ENCODE results near the gene PAQR5. TPM values are rescaled to one million over a fixed set of nuclear protein-coding genes. Genes with fewer than 3 reads are reported as not detected.

PAQR5 gene
- total RNA-seq, 3 donors from 2014 or later = 0.96 to 2.6 (median 2.0) TPM

DNA sequence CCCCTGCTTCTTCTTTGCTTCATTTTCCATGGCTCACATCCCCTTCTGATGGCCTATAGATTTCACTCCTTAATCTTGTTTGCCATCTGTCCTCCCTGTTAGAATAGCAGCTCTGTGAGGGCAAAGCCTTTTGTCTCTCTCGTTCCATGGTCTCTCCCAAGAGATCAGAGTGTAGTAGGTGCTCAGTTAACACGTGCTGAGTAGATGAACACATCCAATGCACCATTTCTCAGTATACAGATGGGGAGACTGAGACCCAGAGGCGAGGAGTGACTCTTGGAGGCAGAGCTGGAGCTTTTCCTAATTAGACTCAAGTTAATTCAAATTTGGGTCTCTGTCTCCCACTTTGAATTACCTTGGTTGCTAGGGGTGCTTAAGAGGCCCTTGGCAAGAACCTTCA is 4.2 kb downstream of the PAQR5 start:
- no peaks in the 10 kb centered on the region for H3K36me3 ChIP-seq
- H3K4me1 ChIP-seq = peaks cover 0 to 4% of the 10 kb centered on the region in 2 donors
- no peak for DNase-seq (ENCODE audit: low spot score in 2 of 2)
- H3K9me3 ChIP-seq = no peaks in the 10 kb centered on the region
- H3K27ac ChIP-seq = no peak overlapping the region
- H3K4me3 ChIP-seq = no peak overlapping the region
- no peaks in the 10 kb centered on the region for H3K27me3 ChIP-seq
- intact Hi-C loops (cut with DNase I; ENCODE audit: low total_unique reads) = no loop called here
- no peak for TF ChIP-seq CTCF (IDR thresholded peaks at IDR 0.05)
- no peak for TF ChIP-seq POLR2AphosphoS5 (IDR thresholded peaks at IDR 0.05)
- no peak for TF ChIP-seq POLR2A (IDR thresholded peaks at IDR 0.05)

GRCh38 chr15:69303337-69304181 is 4.8 kb downstream of the PAQR5 start:
- TF ChIP-seq POLR2AphosphoS5 (IDR thresholded peaks at IDR 0.05) (no peak), POLR2A (IDR thresholded peaks at IDR 0.05) (no peak), CTCF (IDR thresholded peaks at IDR 0.05) (no peak)
- H3K9me3 ChIP-seq = no peaks in the 10 kb centered on the region
- H3K4me3 ChIP-seq = no peak overlapping the region
- H3K4me1 ChIP-seq = peaks cover 0 to 4% of the 10 kb centered on the region in 2 donors
- no peak overlapping the region for H3K27ac ChIP-seq
- H3K36me3 ChIP-seq = no peaks in the 10 kb centered on the region
- intact Hi-C loops (cut with DNase I; ENCODE audit: low total_unique reads) = no loop called here
- DNase-seq (ENCODE audit: low spot score in 2 of 2) = no peak
- no peaks in the 10 kb centered on the region for H3K27me3 ChIP-seq

- Histone ChIP-seq H3K4me3 (no peak overlapping the region), H3K4me1 (peaks cover 0 to 4% of the 10 kb centered on the region in 2 donors), H3K9me3 (no peaks in the 10 kb centered on the region), H3K27me3 (no peaks in the 10 kb centered on the region), H3K27ac (no peak overlapping the region), H3K36me3 (no peaks in the 10 kb centered on the region)
- TF ChIP-seq POLR2AphosphoS5 (IDR thresholded peaks at IDR 0.05) = no peak
- no peak for TF ChIP-seq POLR2A (IDR thresholded peaks at IDR 0.05)
- TF ChIP-seq CTCF (IDR thresholded peaks at IDR 0.05) = no peak
- intact Hi-C loops (cut with DNase I; ENCODE audit: low total_unique reads) = no loop called here
- no peak for DNase-seq (ENCODE audit: low spot score in 2 of 2)
Measured at GRCh38 chr15:69304182-69304545, 5.5 kb downstream of the PAQR5 start.

DNA sequence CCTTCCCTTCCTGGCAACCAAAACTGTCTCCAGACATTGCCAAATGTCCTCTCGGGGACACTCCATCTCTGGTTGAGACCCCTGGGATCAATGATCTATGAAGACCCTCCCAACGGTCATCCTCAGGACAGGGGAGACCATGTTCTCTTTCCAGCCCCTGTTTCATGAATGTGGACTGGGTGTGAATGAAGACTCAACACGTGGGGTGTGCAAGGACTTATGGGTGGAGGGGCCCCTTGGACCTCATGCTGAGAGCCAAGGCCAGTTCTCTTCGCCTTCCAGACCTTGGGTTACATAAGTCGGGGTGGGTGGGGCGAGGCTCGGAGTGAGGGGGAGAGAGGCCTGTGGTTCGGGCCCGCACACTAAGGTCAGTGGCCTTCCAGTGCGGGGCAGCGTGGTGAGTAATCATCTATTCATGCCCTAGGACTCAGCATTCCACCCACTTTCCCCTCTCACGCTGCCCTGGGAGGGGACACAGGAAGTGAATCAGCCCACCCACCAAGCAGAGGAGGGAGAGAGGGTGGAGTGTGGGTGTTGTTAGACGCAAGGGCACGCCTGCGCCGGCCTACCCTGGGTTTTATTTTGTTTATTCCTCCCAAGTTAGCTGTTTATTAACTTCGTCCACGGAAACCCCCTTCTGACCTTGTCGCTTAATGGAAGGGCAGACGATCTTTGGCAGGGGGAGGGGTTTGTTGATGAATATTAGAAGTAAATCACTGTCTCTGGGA is 6.7 kb downstream of the PAQR5 start:
- no peak for DNase-seq (ENCODE audit: low spot score in 2 of 2)
- H3K36me3 ChIP-seq = no peaks in the 10 kb centered on the region
- H3K27ac ChIP-seq = no peak overlapping the region
- no peak overlapping the region for H3K4me3 ChIP-seq
- no peak for TF ChIP-seq POLR2AphosphoS5 (IDR thresholded peaks at IDR 0.05)
- no peak for TF ChIP-seq POLR2A (IDR thresholded peaks at IDR 0.05)
- no peak for TF ChIP-seq CTCF (IDR thresholded peaks at IDR 0.05)
- no peaks in the 10 kb centered on the region for H3K4me1 ChIP-seq
- H3K27me3 ChIP-seq = no peaks in the 10 kb centered on the region
- intact Hi-C loops (cut with DNase I; ENCODE audit: low total_unique reads) = no loop called here
- H3K9me3 ChIP-seq = no peaks in the 10 kb centered on the region
